Fibroblast of peridontal ligament (primary cell): ENCODE data around the gene ZNF438.
"Not testable (repeated sequence)": the region's sequence is repeated elsewhere in the genome, so short reads cannot be mapped to it uniquely, and the experiment has no call there.

Experiments used
- DNase-seq: peaks from one replicate; pipeline ENCODE4 v3.0.0-alpha.2; 2010; ENCODE audit errors: extremely low read depth

Gene ZNF438

DNA sequence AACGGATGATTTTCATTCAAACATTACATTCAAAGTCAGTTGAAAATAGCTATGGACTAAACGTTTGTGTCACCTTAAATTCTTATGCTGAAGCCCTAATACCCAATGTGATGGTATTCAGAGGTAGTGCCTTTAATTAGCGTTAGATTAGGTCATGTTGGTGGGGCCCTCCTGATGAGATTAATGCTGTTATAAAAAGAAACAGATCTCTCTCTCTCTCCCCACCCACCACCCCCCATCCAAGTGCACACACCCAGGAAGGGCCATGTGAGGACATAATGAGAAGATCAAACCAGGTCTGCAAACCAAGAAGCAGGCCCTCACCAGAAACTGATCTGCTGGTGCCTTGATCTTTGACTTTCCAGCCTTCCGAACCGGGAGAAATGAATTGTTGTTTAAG, 44.2 kb downstream of the ZNF438 start:
- no peak for DNase-seq

DNA sequence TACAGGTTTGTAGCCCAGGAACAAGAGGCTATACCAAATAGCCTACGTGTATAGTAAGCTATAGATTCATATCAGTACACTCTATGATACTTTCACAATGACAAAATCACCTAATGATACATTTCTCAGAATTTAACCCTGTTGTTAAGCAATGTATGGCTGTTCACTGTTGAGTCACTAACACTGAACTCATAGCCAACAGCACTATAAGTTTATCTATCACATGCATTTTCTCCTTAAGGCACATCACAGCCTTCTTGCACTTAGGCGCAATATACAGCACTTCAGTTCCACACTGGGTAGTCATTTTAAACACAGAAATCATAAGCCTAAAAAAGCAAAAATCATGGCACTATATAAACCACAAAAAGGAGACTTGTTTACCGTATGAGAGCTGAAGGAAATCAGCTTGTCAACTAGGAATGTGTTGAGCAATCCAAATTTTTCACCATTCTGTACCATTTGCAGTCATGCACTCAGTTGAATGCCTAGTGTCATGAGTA, 45.6 kb downstream of the ZNF438 start:
- DNase-seq, result peak; percentile 76

DNA sequence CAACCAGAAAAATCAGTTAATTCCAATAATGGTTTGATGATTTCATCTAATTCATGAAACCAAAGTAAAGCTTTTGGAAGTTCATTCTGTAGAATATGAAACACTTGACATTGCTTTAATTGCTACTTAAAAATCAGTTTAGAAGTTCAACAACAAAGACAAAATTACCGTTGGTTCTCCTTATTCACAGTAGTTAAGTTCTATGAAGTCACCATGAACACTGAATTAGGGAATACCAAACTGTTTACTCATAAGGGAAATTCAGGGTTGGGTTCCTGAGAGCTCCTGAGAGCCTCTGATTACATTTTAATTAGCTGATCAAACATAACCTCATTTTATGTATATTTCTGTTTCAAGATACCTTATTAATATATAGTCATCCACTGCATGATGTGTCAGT, 46.2 kb downstream of the ZNF438 start:
- DNase-seq, result no peak

GRCh38 chr10:30984563-30985328, 46.9 kb downstream of the ZNF438 start:
- peak; percentile 56 for DNase-seq

DNA sequence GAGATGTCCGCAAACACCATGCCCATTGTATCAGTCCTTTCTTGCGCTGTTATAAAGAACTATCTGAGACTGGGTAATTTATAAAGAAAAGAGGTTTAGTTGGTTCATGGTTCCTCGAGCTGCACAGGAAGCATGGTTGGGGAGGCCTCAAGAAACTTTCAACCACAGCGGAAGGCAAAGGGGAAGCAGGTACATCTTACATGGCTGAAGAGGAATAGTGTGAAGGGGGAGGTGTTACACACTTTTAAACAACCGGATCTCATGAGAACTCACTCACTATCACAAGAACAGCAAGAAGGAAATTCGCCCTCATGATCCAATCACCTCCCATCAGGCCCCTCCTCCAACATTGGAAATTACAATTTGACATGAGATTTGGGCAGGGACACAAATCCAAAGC, 48.5 kb downstream of the ZNF438 start:
- not testable (repeated sequence) for DNase-seq

- no peak for DNase-seq
These were observed 50.6 kb downstream of the ZNF438 start for GRCh38 chr10:30980951-30981616.

GRCh38 chr10:30979956-30980355, 51.7 kb downstream of the ZNF438 start:
- no peak for DNase-seq

DNA sequence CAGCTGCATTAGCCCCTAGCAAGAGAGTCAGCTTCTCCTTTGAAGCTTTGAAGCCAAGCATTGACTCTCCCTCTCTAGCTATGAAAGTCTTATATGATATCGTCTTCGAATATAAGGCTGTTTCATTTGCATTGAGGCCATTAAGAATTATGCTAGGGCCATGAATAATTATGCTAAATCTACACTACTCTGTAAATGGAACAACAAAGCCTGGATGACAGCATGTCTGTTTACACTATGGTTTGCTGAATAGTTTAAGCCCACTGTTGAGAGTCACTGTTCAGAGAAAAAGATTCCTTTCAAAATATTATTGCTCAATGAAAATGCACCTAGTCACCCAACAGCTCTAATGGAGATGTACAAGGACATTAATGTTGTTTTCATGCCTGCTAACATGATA, 52.8 kb downstream of the ZNF438 start:
- DNase-seq, result no peak

DNA sequence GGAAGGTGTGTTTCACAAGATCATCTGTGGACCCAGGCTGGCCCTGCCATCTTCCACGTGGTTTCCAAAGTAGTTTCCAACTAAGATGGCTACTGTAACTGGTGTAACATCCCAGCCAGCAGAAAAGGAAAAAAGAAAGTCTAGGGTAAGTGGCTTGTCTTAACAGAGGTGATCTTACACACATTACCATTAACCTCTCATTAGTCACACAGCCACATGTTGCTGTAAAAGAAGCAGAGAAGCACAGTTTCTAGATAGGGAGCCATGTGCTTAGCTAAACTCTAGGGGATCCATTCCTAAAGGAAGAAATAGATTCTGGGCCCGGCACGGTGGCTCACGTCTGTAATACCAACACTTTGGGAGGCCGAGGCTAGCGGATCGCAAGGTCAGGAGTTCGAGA, 54.3 kb downstream of the ZNF438 start:
- no peak for DNase-seq

DNA sequence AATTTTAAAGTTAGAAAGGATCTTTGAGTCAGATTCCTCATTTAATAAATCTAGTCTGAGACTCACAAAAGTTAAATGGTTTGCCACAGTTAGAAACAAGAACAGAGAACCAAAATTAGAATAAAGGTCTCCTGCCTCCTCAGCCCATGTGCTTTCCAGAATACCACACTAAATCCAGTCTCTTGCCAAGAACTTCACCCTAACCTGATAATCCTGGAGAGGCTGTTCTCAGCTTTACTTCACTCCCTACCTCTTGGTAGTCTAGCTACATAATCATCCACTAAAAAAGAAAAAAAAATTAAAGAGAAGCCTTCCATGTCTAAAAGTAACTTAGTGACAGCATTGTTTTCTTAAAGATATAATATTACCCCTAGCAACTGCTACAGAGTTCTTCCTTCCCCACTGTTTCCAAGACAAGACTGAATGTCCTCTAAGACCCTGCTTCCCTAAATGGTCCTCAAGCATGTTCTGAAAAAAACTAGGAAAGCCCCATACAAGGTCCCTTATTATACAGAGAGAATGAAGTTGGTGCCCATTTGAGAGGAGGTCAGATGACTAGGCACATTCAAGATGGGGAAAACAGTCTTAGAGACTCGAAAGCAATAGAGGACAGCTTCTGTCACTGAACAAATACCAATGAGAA, 56.8 kb downstream of the ZNF438 start:
- DNase-seq, result peak; percentile 47

DNA sequence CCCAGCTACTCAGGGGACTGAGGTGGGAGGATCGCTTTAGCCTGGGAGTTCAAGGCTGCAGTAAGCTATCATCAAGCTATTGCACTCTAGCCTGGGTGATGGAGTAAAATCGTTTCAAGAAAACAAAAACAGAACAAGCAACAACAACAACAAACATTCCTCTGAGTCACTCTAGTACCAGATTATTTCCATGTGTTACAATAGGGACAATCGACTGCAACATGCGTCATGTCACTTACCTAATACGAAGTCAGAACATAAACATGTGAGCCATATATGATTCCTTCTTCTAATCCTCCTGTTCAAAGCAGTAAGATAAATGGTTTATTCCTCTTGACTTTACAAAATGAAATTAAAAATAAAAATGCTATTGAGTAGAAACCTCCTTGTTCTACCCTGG, 57.3 kb downstream of the ZNF438 start:
- no peak for DNase-seq

DNA sequence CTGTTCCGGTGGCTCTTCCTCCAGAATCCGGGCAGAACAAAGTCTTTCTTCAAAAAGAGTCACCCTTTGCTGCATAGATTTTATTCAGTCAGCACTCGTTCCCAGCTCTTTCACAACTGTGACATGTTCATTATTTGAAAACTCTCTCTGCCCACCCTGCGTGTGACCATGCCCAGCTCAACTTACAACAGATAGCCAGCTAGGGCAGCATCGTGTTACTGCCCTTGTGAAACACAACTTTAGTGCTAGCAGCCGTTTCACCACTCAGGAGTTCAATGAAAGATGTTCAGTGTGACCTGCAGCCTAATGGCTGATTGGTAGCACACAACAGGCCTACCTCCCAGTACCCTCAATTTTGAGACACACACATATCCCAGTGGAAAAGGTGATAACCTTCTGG, 57.9 kb downstream of the ZNF438 start:
- DNase-seq, result peak; percentile 23

DNA sequence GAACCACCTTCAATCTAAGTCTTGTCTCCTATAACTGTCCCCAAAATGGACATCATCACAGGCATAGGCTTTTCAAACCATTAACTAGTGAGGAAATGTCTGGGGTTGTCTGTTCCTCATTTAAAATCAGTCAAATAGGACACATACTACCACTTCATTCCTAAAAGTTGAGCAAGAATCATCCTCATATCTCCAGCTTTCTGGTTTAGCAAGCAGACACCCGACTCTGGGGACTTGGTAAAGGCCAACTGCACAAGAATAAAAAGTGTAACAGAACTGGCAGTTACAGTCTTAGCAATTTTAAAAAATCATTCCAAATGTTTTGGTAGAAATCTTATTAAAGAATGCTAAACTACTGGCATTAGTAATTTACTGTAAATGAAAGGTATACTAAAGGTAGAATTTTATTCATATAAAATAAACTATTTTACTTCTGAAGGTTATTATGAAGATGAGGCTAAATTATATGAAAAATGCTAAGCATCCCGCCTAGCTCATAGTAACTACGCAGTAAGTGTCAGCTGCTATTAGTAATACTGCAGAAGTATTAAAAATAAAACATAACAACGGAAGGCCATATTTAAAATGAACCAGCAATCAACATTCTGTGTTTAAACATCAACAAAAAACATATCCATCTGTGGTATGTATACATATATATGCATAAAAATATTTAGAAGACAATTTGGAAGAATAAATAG, 60.8 kb downstream of the ZNF438 start:
- DNase-seq, result peak; percentile 82

DNA sequence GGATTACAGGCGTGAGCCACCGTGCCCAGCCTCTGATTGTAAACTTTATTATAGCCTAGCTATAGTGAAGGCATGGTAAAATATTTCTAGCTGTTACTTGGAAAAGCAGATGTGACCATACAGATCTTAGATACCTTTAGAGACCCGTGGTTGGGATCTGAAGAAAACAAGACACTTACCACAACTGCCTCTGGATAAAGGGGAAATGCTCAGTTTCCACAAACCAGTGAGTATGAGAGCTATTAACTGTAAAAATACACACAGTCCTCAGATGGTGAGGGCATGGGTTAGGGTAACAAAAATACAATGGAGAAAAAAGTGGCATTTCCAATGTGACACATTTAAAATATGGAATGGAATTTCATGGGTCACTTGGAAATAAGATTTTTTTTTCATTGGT, 63.0 kb downstream of the ZNF438 start:
- no peak for DNase-seq

- DNase-seq, result no peak
These were observed 63.8 kb downstream of the ZNF438 start for GRCh38 chr10:30967650-30968410.

GRCh38 chr10:30963992-30964930, 67.4 kb downstream of the ZNF438 start:
- DNase-seq, result no peak

- DNase-seq, result no peak
These were observed 69.1 kb downstream of the ZNF438 start for GRCh38 chr10:30962522-30962921.

DNA sequence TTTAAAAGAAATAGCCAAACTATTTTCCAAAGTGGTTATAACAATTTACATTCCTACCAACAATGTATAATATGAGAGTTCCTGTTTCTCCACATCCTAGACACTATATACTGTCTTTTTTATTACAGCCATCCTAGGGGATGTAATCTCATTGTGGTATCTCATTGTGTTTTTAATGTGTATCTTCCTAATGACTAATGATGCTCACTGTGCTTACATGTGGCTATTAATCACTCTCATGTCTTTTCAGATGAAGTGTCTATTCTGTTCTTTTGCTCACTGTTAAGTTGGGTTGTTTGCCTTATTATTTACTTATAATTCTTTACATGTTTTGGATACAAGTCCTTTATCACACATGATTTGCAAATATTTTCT, 71.8 kb downstream of the ZNF438 start:
- DNase-seq, result no peak

DNA sequence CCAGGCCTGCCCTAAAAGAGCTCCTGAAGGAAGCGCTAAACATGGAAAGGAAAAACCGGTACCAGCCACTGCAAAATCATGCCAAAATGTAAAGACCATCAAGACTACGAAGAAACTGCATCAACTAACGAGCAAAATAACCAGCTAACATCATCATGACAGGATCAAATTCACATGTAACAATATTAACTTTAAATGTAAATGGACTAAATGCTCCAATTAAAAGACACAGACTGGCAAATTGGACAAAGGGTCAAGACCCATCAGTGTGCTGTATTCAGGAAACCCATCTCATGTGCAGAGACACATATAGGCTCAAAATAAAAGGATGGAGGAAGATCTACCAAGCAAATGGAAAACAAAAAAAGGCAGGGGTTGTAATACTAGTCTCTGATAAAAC, 82.4 kb downstream of the ZNF438 start:
- not testable (repeated sequence) for DNase-seq

DNA sequence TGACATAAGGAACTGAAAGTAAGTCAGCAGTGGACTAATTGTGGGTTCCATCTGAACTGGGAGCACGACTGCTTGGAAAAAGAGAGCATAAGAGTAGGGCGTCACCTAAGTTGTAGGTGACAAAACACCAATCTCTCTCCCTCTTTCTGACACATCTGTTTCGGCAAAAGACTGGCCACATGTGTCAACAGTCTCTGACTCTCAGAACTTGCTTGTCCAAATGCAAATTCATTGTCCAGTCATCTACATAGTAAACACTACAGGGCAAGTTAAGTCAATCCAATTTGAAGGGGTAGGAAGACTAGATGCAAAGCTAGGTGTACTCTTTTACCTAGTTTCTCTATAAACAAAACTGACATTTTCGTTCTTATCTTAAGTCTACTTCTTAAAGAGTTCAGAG, 87.7 kb downstream of the ZNF438 start:
- DNase-seq, result no peak
